HL-60 (cell line): ENCODE measurements around the gene UST.
A peak's percentile ranks its signal among the peaks of the same experiment; 100 is the strongest.

Source experiments
- DNase-seq, 2 experiments: peaks; one replicate each; pipeline ENCODE4 v3.0.0-alpha.2; 2010 to 2020; ENCODE audit warnings: low read depth in 1 of 2, low spot score in 1 of 2
- H3K27ac ChIP-seq: fragments of 250-450 bp; sonication (Bioruptor Pico); replicated peaks from 2 replicates; pipeline ENCODE4 v1.5.1; 2020; ENCODE audit warnings: mild to moderate bottlenecking, moderate library complexity
- H3K27me3 ChIP-seq: fragments of 250-450 bp; sonication (Bioruptor Pico); 2 replicates; pipeline ENCODE4 v1.5.1; 2021; ENCODE audit warnings: mild to moderate bottlenecking, moderate library complexity; ENCODE audit not compliant: insufficient read depth, poor library complexity, severe bottlenecking
- H3K4me3 ChIP-seq: replicated peaks from 2 replicates; pipeline ENCODE4 v1.5.1; 2011; ENCODE audit warnings: mild to moderate bottlenecking, control low read depth, low read length; ENCODE audit not compliant: insufficient read depth
- GABPA ChIP-seq: IDR thresholded peaks from 2 replicates; pipeline ENCODE4 v1.6.1; 2012; ENCODE audit warnings: low read depth
- POLR2AphosphoS5 ChIP-seq: IDR thresholded peaks from 2 replicates; pipeline ENCODE4 v1.6.1; 2012; ENCODE audit warnings: low read depth
- SPI1 ChIP-seq: IDR thresholded peaks from 2 replicates; pipeline ENCODE4 v1.6.1; 2012; ENCODE audit warnings: low read depth, mild to moderate bottlenecking, borderline replicate concordance
- TF ChIP-seq, protein P1 (sequence below): IDR thresholded peaks from one replicate; pipeline ENCODE4 v1.5.1; 2011; ENCODE audit warnings: low read length, control low read depth, inconsistent platforms; ENCODE audit not compliant: insufficient read depth
- TF ChIP-seq, protein P2 (sequence below): IDR thresholded peaks from 2 replicates; pipeline ENCODE4 v1.6.1; 2012; ENCODE audit warnings: low read depth; ENCODE audit not compliant: insufficient replicate concordance

UST gene

DNA sequence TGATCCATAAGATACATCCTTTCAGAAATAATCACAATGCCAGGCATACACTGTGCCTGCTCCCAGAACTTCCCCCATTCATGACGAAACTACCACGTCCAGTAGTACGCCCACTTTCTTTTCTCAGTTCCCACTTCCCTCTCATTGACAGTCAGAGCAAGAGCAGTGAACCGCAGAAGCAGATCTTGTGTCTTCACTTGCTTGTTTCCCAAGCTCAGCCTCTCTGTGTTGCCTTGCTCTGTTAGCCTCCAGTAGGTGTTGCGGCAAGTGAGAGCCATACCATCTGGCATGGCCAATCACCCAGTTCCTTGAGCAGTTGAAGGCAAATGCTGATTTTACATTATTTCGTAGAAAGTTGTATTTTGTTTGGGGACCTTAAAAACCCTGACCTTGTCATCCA is 11.7 kb downstream of the UST start:
- Histone ChIP-seq H3K27ac (no peak overlapping the region), H3K4me3 (no peak overlapping the region), H3K27me3 (peaks cover 2% of the 10 kb centered on the region)
- TF ChIP-seq, protein P1, sequence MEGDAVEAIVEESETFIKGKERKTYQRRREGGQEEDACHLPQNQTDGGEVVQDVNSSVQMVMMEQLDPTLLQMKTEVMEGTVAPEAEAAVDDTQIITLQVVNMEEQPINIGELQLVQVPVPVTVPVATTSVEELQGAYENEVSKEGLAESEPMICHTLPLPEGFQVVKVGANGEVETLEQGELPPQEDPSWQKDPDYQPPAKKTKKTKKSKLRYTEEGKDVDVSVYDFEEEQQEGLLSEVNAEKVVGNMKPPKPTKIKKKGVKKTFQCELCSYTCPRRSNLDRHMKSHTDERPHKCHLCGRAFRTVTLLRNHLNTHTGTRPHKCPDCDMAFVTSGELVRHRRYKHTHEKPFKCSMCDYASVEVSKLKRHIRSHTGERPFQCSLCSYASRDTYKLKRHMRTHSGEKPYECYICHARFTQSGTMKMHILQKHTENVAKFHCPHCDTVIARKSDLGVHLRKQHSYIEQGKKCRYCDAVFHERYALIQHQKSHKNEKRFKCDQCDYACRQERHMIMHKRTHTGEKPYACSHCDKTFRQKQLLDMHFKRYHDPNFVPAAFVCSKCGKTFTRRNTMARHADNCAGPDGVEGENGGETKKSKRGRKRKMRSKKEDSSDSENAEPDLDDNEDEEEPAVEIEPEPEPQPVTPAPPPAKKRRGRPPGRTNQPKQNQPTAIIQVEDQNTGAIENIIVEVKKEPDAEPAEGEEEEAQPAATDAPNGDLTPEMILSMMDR: no peak
- peak; percentile 50; the same call in 1 of the 2 replicates for TF ChIP-seq POLR2AphosphoS5
- peak; percentile 86 for TF ChIP-seq SPI1
- TF ChIP-seq GABPA: no peak
- peak; percentile 72 to 91 for DNase-seq

DNA sequence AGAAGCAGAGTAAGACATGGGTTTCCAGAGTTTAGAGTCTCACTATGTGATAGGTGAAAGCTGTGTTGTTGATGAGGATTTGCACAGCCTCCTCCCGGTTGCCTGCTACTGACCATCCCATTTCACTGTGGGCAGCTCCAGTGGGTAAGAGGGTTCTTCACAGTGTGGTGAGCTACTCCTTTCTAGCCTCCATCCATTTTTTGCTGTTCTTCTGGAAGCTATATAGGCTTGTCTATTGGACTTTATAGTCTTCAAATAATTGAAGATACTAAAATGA is 13.4 kb downstream of the UST start:
- DNase-seq: no peak
- TF ChIP-seq GABPA (no peak), SPI1 (no peak), POLR2AphosphoS5 (no peak)
- TF ChIP-seq, protein P2, sequence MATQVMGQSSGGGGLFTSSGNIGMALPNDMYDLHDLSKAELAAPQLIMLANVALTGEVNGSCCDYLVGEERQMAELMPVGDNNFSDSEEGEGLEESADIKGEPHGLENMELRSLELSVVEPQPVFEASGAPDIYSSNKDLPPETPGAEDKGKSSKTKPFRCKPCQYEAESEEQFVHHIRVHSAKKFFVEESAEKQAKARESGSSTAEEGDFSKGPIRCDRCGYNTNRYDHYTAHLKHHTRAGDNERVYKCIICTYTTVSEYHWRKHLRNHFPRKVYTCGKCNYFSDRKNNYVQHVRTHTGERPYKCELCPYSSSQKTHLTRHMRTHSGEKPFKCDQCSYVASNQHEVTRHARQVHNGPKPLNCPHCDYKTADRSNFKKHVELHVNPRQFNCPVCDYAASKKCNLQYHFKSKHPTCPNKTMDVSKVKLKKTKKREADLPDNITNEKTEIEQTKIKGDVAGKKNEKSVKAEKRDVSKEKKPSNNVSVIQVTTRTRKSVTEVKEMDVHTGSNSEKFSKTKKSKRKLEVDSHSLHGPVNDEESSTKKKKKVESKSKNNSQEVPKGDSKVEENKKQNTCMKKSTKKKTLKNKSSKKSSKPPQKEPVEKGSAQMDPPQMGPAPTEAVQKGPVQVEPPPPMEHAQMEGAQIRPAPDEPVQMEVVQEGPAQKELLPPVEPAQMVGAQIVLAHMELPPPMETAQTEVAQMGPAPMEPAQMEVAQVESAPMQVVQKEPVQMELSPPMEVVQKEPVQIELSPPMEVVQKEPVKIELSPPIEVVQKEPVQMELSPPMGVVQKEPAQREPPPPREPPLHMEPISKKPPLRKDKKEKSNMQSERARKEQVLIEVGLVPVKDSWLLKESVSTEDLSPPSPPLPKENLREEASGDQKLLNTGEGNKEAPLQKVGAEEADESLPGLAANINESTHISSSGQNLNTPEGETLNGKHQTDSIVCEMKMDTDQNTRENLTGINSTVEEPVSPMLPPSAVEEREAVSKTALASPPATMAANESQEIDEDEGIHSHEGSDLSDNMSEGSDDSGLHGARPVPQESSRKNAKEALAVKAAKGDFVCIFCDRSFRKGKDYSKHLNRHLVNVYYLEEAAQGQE: no peak
- TF ChIP-seq, protein P1: no peak
- no peak overlapping the region for H3K4me3 ChIP-seq
- peaks cover 7% of the 10 kb centered on the region for H3K27me3 ChIP-seq
- H3K27ac ChIP-seq: no peak overlapping the region

DNA sequence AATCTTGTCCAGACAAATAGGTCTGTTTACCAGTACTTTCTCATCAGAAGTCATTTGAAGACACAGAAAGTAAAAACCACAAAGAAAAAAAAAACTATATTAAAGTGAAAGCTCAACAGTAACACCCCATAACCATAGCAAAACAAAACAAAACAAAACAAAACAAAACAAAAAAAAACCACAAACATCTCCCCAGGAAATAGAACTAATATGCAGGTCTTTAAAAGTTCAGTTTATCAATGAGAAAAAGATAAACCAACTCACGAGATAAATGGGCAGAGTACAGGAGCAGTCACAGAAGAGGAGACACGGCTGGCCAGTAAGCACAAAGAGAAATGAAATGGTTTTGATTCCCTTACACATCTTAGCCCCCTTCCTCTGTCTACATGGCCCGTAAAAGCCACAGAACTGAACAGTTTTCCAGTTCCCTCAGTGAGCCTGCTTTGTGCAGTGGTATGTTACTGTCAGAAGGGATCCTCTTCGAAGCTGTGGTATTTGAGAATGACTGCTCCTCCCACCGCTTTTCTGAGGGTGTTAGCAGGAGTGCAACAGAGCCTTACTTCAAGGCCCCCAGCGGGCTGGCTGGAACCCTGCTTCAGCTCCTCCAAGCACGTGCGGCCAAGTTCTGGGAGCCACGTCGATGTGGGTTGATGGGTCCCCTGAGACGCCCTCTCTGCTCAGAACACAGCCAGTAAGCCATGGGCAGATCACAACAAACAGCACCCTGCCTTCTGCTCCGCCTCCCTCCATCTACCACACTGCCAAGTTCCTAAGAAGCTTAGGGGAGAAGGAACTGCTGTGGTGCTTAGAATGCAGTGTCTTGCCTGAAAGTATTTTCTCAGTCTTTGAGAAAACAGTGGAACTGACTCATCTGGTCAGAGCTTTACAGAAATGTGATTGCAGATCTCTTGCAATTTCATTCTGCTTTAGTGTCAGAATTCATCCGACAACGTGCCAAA is 14.0 kb downstream of the UST start:
- no peak for TF ChIP-seq SPI1
- TF ChIP-seq POLR2AphosphoS5: no peak
- TF ChIP-seq, protein P1: no peak
- TF ChIP-seq, protein P2: no peak
- TF ChIP-seq GABPA: no peak
- peak in 1 of 2 experiments; percentile 34 for DNase-seq
- H3K27ac ChIP-seq: no peak overlapping the region
- H3K27me3 ChIP-seq: peaks cover 7% of the 10 kb centered on the region
- no peak overlapping the region; the same call in 1 of the 2 replicates for H3K4me3 ChIP-seq
